Right lobe of liver (tissue), 6 donors: ENCODE results near the gene TULP1. TPM values are rescaled to one million over a fixed set of nuclear protein-coding genes. Genes with fewer than 3 reads are reported as not detected.

Experiments
- ATAC-seq, 4 donors: fragments of 200-7000 bp; cut with Tn5 transposase; one replicate each; pipeline ENCODE4 v1.9.1; 2020; ENCODE audit warnings: mild to moderate bottlenecking in 4 of 4, moderate library complexity in 4 of 4
- DNase-seq, 3 donors: peaks; one replicate each; pipeline ENCODE4 v3.0.0-alpha.2; 2020
- H3K27ac ChIP-seq, 3 donors: fragments of 200-600 bp; one replicate each; pipeline ENCODE4 v1.8.0; 2022
- H3K27me3 ChIP-seq, 2 donors: fragments of 200-600 bp; one replicate each; pipeline ENCODE4 v1.8.0; 2022
- H3K36me3 ChIP-seq, 4 donors: fragments of 200-600 bp; sonication (generic) in 1 of 4; one replicate each; pipeline versions ENCODE4 v1.5.1 to v1.8.0; 2017 to 2022; ENCODE audit warnings: control low read depth in 1 of 4
- H3K4me1 ChIP-seq, 4 donors: fragments of 200-600 bp; sonication (generic) in 1 of 4; one replicate each; pipeline versions ENCODE4 v1.5.1 to v1.8.0; 2017 to 2022; ENCODE audit warnings: control low read depth in 1 of 4
- H3K4me3 ChIP-seq, 3 donors: fragments of 200-600 bp; one replicate each; pipeline ENCODE4 v1.8.0; 2022
- H3K9me3 ChIP-seq, 4 donors: fragments of 200-600 bp; sonication (generic) in 1 of 4; one replicate each; pipeline versions ENCODE4 v1.5.1 to v1.8.0; 2017 to 2022; ENCODE audit warnings: control low read depth in 1 of 4
- CTCF ChIP-seq, 4 donors: fragments of 200-600 bp in 3 of 4; fragments of 450-650 bp in 1 of 4; IDR thresholded peaks; one replicate each; pipeline versions ENCODE4 v1.5.1 to v1.8.0; 2016 to 2022; ENCODE audit warnings: antibody characterized with exemption in 4 of 4, mild to moderate bottlenecking in 2 of 4
- POLR2A ChIP-seq: fragments of 450-650 bp; IDR thresholded peaks from one replicate; pipeline ENCODE4 v1.6.1; 2017; ENCODE audit warnings: antibody characterized with exemption, mild to moderate bottlenecking
- WGBS: methylation state at CpG from one replicate; pipeline ENCODE4 v1.1.6; 2018; ENCODE audit warnings: low coverage, low lambda C conversion rate; ENCODE audit not compliant: insufficient coverage; ENCODE audit errors: missing lambda C conversion rate; 5-methylcytosine and 5-hydroxymethylcytosine counted together
- intact Hi-C, 2 donors: fragments of 100-400 bp; cut with DNase I; formaldehyde crosslinking; loops; one replicate each; pipeline versions ENCODE4 v1.11.2 to v1.14.1; 2022
- total RNA-seq, 6 experiments: library from RNA; depleted of rRNA in 2 of 6; stranded (reverse); fragments of >200 nt in 2 of 6; fragmentation: NEBNext Ultra II Directional in 3 of 6; extraction: Animal tissue kit (Norgen Biotek cat#: 25700) in 3 of 6; gene quantifications; one replicate each; pipeline versions ENCODE4 v1.1.0 to v1.2.4, GENCODE V29; 2016 to 2023
- donor health status: DM: no; HTN: yes; CAD: no.
- donor health status: DM: no; HTN: no; CAD: no.
- donor health status: DM: no; HTN: no; CAD: no.
- donor health status: DM: no; HTN: yes; CAD: no.
- donor health status: DM: no; HTN: yes; CAD: no.

Gene TULP1
- total RNA-seq, 6 experiments from 2014 or later, result not detected

DNA sequence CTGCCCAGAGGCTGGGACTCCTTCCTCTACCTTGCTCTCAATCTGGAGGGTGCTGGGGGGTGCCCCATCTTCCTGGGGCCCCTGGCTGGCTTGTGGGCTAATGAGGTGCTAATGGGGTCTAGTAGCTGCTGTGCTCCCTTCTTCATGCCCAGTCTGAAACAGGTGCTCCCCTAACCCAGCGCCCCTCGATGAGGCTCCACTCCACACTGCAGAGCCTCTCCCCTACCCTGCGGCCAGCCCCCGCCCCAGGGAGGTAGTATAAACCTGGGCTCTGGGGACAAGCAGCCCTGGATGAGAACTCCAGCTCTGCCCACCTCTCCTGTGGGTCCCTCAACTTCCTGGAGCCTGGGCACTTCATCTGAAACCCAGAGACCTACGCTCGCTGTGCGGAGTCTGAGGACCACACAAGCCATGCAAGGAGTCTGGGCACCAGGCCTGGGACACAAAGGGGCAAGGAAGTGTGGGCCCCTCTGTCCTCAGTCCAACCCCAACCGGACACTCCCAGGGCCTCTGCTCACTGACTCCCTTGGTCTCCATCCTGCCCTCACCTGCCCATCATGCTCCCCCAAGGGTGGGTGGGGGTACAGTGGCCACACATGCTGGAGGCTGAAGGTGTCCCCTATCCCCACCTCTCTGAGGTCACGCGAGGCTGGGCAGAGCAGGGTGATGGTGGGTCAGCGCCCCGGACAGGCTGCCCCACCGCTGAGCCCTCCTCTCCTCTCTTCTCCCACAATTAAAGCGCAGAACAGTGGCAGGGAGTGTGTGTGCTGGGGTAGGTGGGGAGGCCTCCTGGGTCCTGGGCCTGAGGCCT is 38.4 kb downstream of the TULP1 start:
- ATAC-seq, result peak in 2 of 4 donors; percentile 2 to 7
- Histone ChIP-seq H3K36me3 (peaks cover 0 to 23% (median 7%) of the 10 kb centered on the region in 4 donors), H3K4me3 (no peak overlapping the region), H3K27ac (no peak overlapping the region), H3K9me3 (no peaks in the 10 kb centered on the region), H3K27me3 (no peaks in the 10 kb centered on the region), H3K4me1 (peaks cover 0 to 27% (median 2%) of the 10 kb centered on the region in 4 donors)
- TF ChIP-seq POLR2A (no peak), CTCF (IDR thresholded peaks at IDR 0.05) (no peak)
- DNase-seq, result no peak
- intact Hi-C loops, result no loop called here
- 94% methylated on average over 4 of the region's 14 CpGs for WGBS

DNA sequence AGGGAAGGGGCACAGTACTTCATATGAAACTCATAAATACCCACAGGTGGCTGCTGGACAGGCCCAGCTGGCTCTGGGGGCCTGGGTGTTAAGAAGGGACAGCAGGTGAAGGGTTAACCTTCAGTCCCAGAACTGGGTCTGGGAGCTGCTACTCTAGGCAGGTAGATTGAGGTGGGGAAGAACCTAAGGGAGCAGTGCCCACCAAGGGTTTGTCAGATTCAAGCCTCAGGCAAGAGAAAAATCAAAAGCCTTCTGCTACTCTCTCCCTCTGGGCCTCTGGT is 38.9 kb downstream of the TULP1 start:
- no peak for DNase-seq
- Histone ChIP-seq H3K27ac (no peak overlapping the region), H3K9me3 (no peaks in the 10 kb centered on the region), H3K36me3 (peaks cover 0 to 23% (median 7%) of the 10 kb centered on the region in 4 donors), H3K4me1 (peaks cover 0 to 27% (median 4%) of the 10 kb centered on the region in 4 donors), H3K4me3 (no peak overlapping the region), H3K27me3 (no peaks in the 10 kb centered on the region)
- intact Hi-C loops, result no loop called here
- ATAC-seq, result no peak
- TF ChIP-seq POLR2A, result no peak
- TF ChIP-seq CTCF (IDR thresholded peaks at IDR 0.05), result no peak

DNA sequence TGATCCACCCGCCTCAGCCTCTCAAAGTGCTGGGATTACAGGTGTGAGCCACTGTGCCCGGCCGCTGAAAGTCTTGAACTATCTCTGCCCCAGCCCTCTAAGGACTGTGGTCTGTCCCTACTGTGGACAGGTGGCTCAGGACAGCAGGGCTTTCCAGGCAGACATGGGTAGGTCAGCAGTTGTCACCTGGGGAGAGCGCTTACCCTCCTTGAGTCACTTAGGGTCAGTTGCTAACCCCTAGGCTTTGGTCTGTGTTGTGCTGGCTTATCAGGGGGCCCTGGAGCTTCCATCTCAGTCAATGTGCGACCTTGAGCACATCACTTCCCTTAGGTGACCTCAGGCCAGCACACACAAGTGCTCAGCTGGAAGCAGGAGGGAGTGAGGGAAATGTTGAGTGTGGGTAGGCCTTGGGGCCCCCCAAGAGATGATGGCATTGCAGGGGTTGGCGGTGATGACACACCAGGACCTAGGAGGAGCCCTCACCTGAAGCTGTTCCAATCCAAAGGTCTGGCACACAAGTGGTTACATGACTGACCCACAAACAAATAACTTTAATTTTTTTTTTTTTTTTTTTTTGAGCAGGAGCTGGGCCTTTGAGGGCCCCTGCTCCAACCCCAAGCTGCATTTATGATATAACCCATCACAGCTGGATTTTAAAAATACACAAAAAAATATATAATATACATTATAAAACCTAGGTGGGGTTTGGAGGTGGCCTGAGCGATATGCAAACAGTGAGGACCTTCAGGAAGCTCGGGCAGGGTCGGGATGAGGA is 39.4 kb downstream of the TULP1 start:
- no peaks in the 10 kb centered on the region for H3K27me3 ChIP-seq
- DNase-seq (no peak), ATAC-seq (no peak)
- peak overlapping the region in 1 of 3 donors; percentile 48 for H3K27ac ChIP-seq
- intact Hi-C loops, result no loop called here
- no peak overlapping the region for H3K4me3 ChIP-seq
- 66% methylated on average over 4 of the region's 9 CpGs for WGBS
- TF ChIP-seq CTCF (IDR thresholded peaks at IDR 0.05) (no peak), POLR2A (no peak)
- no peaks in the 10 kb centered on the region for H3K9me3 ChIP-seq
- peaks cover 0 to 27% (median 4%) of the 10 kb centered on the region in 4 donors for H3K4me1 ChIP-seq
- peaks cover 0 to 23% (median 7%) of the 10 kb centered on the region in 4 donors for H3K36me3 ChIP-seq

DNA sequence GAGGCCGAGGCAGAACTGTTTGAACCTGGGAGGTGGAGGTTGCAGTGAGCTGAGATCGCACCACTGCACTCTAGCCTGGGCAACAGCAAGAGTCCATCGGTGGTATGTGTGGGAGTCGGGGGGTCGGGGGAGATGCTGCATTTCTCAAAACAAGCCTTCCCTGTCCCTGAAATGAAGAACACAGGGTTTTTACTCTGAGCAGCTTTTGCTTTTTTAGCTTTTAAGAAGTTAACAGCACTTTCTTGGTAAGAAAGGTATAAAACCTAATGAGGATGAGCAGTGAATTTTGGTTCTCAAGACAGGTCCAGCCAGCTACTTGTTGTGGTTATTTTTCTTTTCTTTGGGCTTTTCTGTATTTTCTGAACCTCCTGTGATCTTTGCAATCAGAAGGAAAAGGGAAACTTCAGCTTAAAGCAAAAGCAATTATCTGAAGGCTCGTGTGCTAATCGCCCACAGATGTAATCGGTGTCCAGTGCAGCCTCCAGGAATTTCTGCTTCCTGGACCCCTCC is 40.8 kb downstream of the TULP1 start:
- Histone ChIP-seq H3K27ac (peak overlapping the region in 2 of 3 donors; percentile 33 to 48), H3K4me3 (no peak overlapping the region), H3K4me1 (peaks cover 0 to 30% (median 4%) of the 10 kb centered on the region in 4 donors), H3K27me3 (no peaks in the 10 kb centered on the region), H3K36me3 (peaks cover 0 to 23% (median 7%) of the 10 kb centered on the region in 4 donors), H3K9me3 (no peaks in the 10 kb centered on the region)
- intact Hi-C loops, result no loop called here
- TF ChIP-seq POLR2A (no peak), CTCF (IDR thresholded peaks at IDR 0.05) (no peak)
- WGBS, result 55% methylated on average over 4 of the region's 8 CpGs
- no peak for ATAC-seq
- DNase-seq, result no peak
